H1 (cell line): ENCODE data around the gene TTC28. TPM values are rescaled to one million over a fixed set of nuclear protein-coding genes. Genes with fewer than 3 reads are reported as not detected.

Source experiments
- CTCF ChIA-PET: fragments of 300-600 bp; sonication (Branson Sonifier 250); formaldehyde crosslinking; loops from one replicate; lab custom pipeline; 2021; ENCODE audit not compliant: partially characterized antibody; lab: Charles Lee
- POLR2A ChIA-PET: fragments of 300-600 bp; sonication (Branson Sonifier 250); formaldehyde crosslinking; loops from one replicate; lab custom pipeline; 2021; ENCODE audit warnings: inconsistent platforms; ENCODE audit not compliant: partially characterized antibody; lab: Charles Lee
- DNase-seq, 2 experiments: peaks; one replicate each; pipeline versions ENCODE4 v3.0.0 to v3.0.0-alpha.2; 2010 to 2022; ENCODE audit warnings: low spot score in 2 of 2, low read depth in 1 of 2, mixed read lengths in 1 of 2
- FAIRE-seq: peaks from 2 replicates; lab custom pipeline; 2011; peaks lifted over from hg19 to GRCh38; lab: Jason Lieb, UNC
- H2AFZ ChIP-seq: 2 replicates; pipeline ENCODE4 v1.8.1; 2012; ENCODE audit warnings: low read length, inconsistent platforms
- H2AK5ac ChIP-seq: 2 replicates; pipeline ENCODE4 v1.6.1; 2013; ENCODE audit warnings: low read depth, low read length
- H2BK120ac ChIP-seq: replicated peaks from 2 replicates; pipeline ENCODE3; 2013; ENCODE audit warnings: low read depth, low read length, inconsistent platforms
- H2BK12ac ChIP-seq: 2 replicates; pipeline ENCODE4 v1.6.1; 2013; ENCODE audit warnings: low read depth, low read length
- H2BK15ac ChIP-seq: 2 replicates; pipeline ENCODE4 v1.6.1; 2013; ENCODE audit warnings: low read length
- H2BK20ac ChIP-seq: 2 replicates; pipeline ENCODE4 v1.6.1; 2013; ENCODE audit warnings: low read length
- H2BK5ac ChIP-seq: 2 replicates; pipeline ENCODE4 v1.6.1; 2013; ENCODE audit warnings: low read depth, low read length
- H3K14ac ChIP-seq: 2 replicates; pipeline ENCODE4 v1.6.1; 2013; ENCODE audit warnings: inconsistent platforms; ENCODE audit not compliant: insufficient read length
- H3K18ac ChIP-seq: 2 replicates; pipeline ENCODE4 v1.6.1; 2013; ENCODE audit warnings: low read length; ENCODE audit errors: extremely low read depth
- H3K23ac ChIP-seq: 2 replicates; pipeline ENCODE4 v1.6.1; 2013; ENCODE audit warnings: inconsistent platforms; ENCODE audit not compliant: insufficient read length
- H3K23me2 ChIP-seq: 2 replicates; pipeline ENCODE4 v1.6.1; 2013; ENCODE audit warnings: low read depth, low read length
- H3K27ac ChIP-seq: 2 replicates; pipeline ENCODE4 v1.6.1; 2011; ENCODE audit warnings: low read depth, low read length, inconsistent platforms
- H3K27me3 ChIP-seq, 4 experiments: replicated peaks in 1 of 4; 1 replicate in 1 of 4; 2 replicates in 3 of 4; pipeline versions ENCODE4 v1.6.1 to v1.8.1; 2011 to 2013; ENCODE audit warnings: low read length in 3 of 4, mild to moderate bottlenecking in 3 of 4, inconsistent platforms in 2 of 4, mixed read lengths in 2 of 4, moderate library complexity in 1 of 4; ENCODE audit not compliant: control insufficient read depth in 3 of 4, insufficient read depth in 3 of 4; ENCODE audit errors: extremely low read depth in 1 of 4
- H3K36me3 ChIP-seq, 4 experiments: 2 replicates each; pipeline versions ENCODE4 v1.6.1 to v1.8.1; 2011 to 2013; ENCODE audit warnings: mild to moderate bottlenecking in 4 of 4, low read length in 3 of 4, moderate library complexity in 2 of 4, control low read depth in 1 of 4, inconsistent platforms in 1 of 4; ENCODE audit not compliant: insufficient read depth in 4 of 4, control insufficient read depth in 2 of 4
- H3K4ac ChIP-seq: replicated peaks from 2 replicates; pipeline ENCODE3; 2013; ENCODE audit warnings: low read length, low read depth, mixed read lengths, inconsistent platforms; ENCODE audit not compliant: insufficient read length
- H3K4me1 ChIP-seq, 4 experiments: replicated peaks in 1 of 4; 1 replicate in 1 of 4; 2 replicates in 3 of 4; pipeline versions ENCODE4 v1.6.1 to v1.8.1; 2011 to 2013; ENCODE audit warnings: low read length in 3 of 4, inconsistent platforms in 2 of 4, mixed read lengths in 1 of 4; ENCODE audit not compliant: insufficient read depth in 4 of 4, control insufficient read depth in 3 of 4
- H3K4me2 ChIP-seq, 2 experiments: 2 replicates each; pipeline versions ENCODE4 v1.6.1 to v1.8.1; 2011 to 2013; ENCODE audit warnings: low read depth in 2 of 2, low read length in 2 of 2, control low read depth in 1 of 2, inconsistent platforms in 1 of 2, mild to moderate bottlenecking in 1 of 2; ENCODE audit not compliant: insufficient read depth in 1 of 2
- H3K4me3 ChIP-seq, 4 experiments: fragments of 200-600, 300-600 bp in 1 of 4; sonication (generic), shearing (Covaris generic), sonication (Bioruptor Twin) in 1 of 4; 2 replicates each; pipeline versions ENCODE4 v1.5.1 to v1.8.1; 2011 to 2016; ENCODE audit warnings: low read length in 4 of 4, low read depth in 3 of 4, control low read depth in 2 of 4, inconsistent platforms in 2 of 4, mild to moderate bottlenecking in 2 of 4, mixed read lengths in 1 of 4, moderate library complexity in 1 of 4; ENCODE audit not compliant: insufficient read depth in 2 of 4; ENCODE audit errors: extremely low read depth in 1 of 4
- H3K56ac ChIP-seq: replicated peaks from 2 replicates; pipeline ENCODE3; 2013; ENCODE audit warnings: low read depth, mild to moderate bottlenecking, mixed read lengths, low read length, inconsistent platforms; ENCODE audit not compliant: insufficient read length
- H3K79me1 ChIP-seq: 2 replicates; pipeline ENCODE4 v1.6.1; 2013; ENCODE audit warnings: low read depth, low read length, control low read depth
- H3K79me2 ChIP-seq, 2 experiments: 2 replicates each; pipeline versions ENCODE4 v1.6.1 to v1.8.1; 2012 to 2013; ENCODE audit warnings: low read length in 2 of 2, mild to moderate bottlenecking in 2 of 2, inconsistent platforms in 1 of 2; ENCODE audit not compliant: insufficient read depth in 2 of 2, control insufficient read depth in 1 of 2
- H3K9ac ChIP-seq, 4 experiments: replicated peaks in 1 of 4; 1 replicate in 1 of 4; 2 replicates in 3 of 4; pipeline versions ENCODE4 v1.6.1 to v1.8.1; 2011 to 2013; ENCODE audit warnings: low read depth in 3 of 4, low read length in 3 of 4, control low read depth in 2 of 4, mild to moderate bottlenecking in 2 of 4, moderate library complexity in 2 of 4, inconsistent platforms in 1 of 4; ENCODE audit errors: extremely low read depth in 1 of 4
- H3K9me3 ChIP-seq, 2 experiments: 2 replicates each; pipeline versions ENCODE4 v1.6.1 to v1.8.1; 2012 to 2013; ENCODE audit warnings: mild to moderate bottlenecking in 2 of 2, moderate library complexity in 2 of 2, control low read depth in 1 of 2, inconsistent platforms in 1 of 2, low read depth in 1 of 2, low read length in 1 of 2, mixed read lengths in 1 of 2; ENCODE audit not compliant: insufficient read depth in 2 of 2
- H4K20me1 ChIP-seq, 2 experiments: replicated peaks in 1 of 2; 2 replicates each; pipeline versions ENCODE3 to v1.8.1; 2011 to 2013; ENCODE audit warnings: inconsistent platforms in 2 of 2, low read length in 2 of 2, mild to moderate bottlenecking in 1 of 2; ENCODE audit not compliant: insufficient read depth in 2 of 2, control insufficient read depth in 1 of 2
- H4K5ac ChIP-seq: 2 replicates; pipeline ENCODE4 v1.6.1; 2013; ENCODE audit warnings: low read length, low read depth, mixed read lengths, inconsistent platforms; ENCODE audit not compliant: insufficient read length
- H4K8ac ChIP-seq: 2 replicates; pipeline ENCODE4 v1.8.0; 2013; ENCODE audit warnings: mild to moderate bottlenecking, moderate library complexity, low read length, inconsistent platforms; ENCODE audit not compliant: insufficient read depth; ENCODE audit errors: extremely low read depth
- H4K91ac ChIP-seq: replicated peaks from 2 replicates; pipeline ENCODE3; 2013; ENCODE audit warnings: low read length, mixed read lengths, inconsistent platforms; ENCODE audit not compliant: insufficient read length
- CBX5 ChIP-seq: fragments of 300-800, 300-1000 bp; sonication (generic); IDR thresholded peaks from 2 replicates; pipeline ENCODE4 v1.7.1; 2016; ENCODE audit warnings: antibody characterized with exemption, low read length, low read depth
- CREB1 ChIP-seq: IDR thresholded peaks from 2 replicates; pipeline ENCODE4 v1.6.1; 2012; ENCODE audit warnings: inconsistent platforms
- EGR1 ChIP-seq: IDR thresholded peaks from 2 replicates; pipeline ENCODE4 v1.6.1; 2011; ENCODE audit warnings: low read depth, low read length, borderline replicate concordance
- GTF2F1 ChIP-seq: IDR thresholded peaks from 2 replicates; pipeline ENCODE4 v1.6.1; 2012; ENCODE audit warnings: low read depth, low read length, improper control_type of control experiment, borderline replicate concordance
- KDM4A ChIP-seq: IDR thresholded peaks from one replicate; pipeline ENCODE4 v1.7.1; 2012; ENCODE audit warnings: low read depth, mild to moderate bottlenecking, moderate library complexity, low read length, inconsistent platforms; ENCODE audit not compliant: severe bottlenecking
- MAFK ChIP-seq: IDR thresholded peaks from 2 replicates; pipeline ENCODE4 v1.6.1; 2012; ENCODE audit warnings: low read depth, mild to moderate bottlenecking, improper control_type of control experiment, low read length
- MAX ChIP-seq: IDR thresholded peaks from 2 replicates; pipeline ENCODE4 v1.6.1; 2012; ENCODE audit warnings: inconsistent platforms
- RFX5 ChIP-seq: IDR thresholded peaks from 2 replicates; pipeline ENCODE4 v1.6.1; 2011; ENCODE audit warnings: low read depth, low read length, improper control_type of control experiment, borderline replicate concordance
- SIX5 ChIP-seq: IDR thresholded peaks from 2 replicates; pipeline ENCODE4 v1.6.1; 2011; ENCODE audit warnings: mild to moderate bottlenecking, low read depth, low read length
- SP1 ChIP-seq: IDR thresholded peaks from 2 replicates; pipeline ENCODE4 v1.6.1; 2011; ENCODE audit warnings: low read depth, low read length
- SUZ12 ChIP-seq: fragments of 200-600 bp; sonication (generic); IDR thresholded peaks from 2 replicates; pipeline ENCODE4 v1.6.1; 2012; ENCODE audit warnings: mild to moderate bottlenecking, inconsistent platforms, low read length, moderate library complexity, mixed read lengths
- YY1 ChIP-seq: IDR thresholded peaks from 2 replicates; pipeline ENCODE4 v1.6.1; 2011; ENCODE audit warnings: low read depth, mild to moderate bottlenecking, low read length
- WGBS, 2 experiments: shearing (Covaris generic) in 1 of 2; methylation state at CpG; one replicate each; pipeline versions ENCODE4 v1.1.6 to v1.1.7; 2013 to 2015; ENCODE audit warnings: low lambda C conversion rate in 2 of 2, mixed read lengths in 2 of 2, inconsistent platforms in 1 of 2, low coverage in 1 of 2, missing lambda C conversion rate in 1 of 2; ENCODE audit not compliant: insufficient replicate concordance in 2 of 2, insufficient coverage in 1 of 2, insufficient read length in 1 of 2; ENCODE audit errors: extremely low coverage in 1 of 2, missing lambda C conversion rate in 1 of 2; 5-methylcytosine and 5-hydroxymethylcytosine counted together
- polyA plus RNA-seq, 7 experiments: library from polyadenylated mRNA; depleted of rRNA in 3 of 7; stranded (reverse) in 5 of 7; unstranded in 2 of 7; fragments of >200 nt in 5 of 7; fragments of 200-250 nt in 2 of 7; gene quantifications; 1 replicate in 5 of 7; 2 replicates in 1 of 7; 4 replicates in 1 of 7; pipeline versions ENCODE4 v1.2.1 to v1.2.3, GENCODE V29; 2011 to 2013; ENCODE audit warnings: missing spikeins in 2 of 7, mixed read lengths in 2 of 7
- total RNA-seq: library from RNA; stranded (reverse); fragmentation: NEBNext Ultra II Directional; extraction: Animal tissue kit (Norgen Biotek cat#: 25700); gene quantifications from 2 replicates; pipeline ENCODE4 v1.2.1, GENCODE V29; 2021
- TF ChIP-seq, protein P1 (sequence below): IDR thresholded peaks from 2 replicates; pipeline ENCODE4 v1.6.1; 2011; ENCODE audit warnings: low read depth, mild to moderate bottlenecking, low read length; ENCODE audit not compliant: insufficient read depth

The TTC28 gene
- total and polyA plus RNA-seq, 2 of the 8 experiments (the other 6 are each of a cell fraction or from before 2014, with no cell fraction given), result 2.6 to 12.6 TPM

GRCh38 chr22:28198692-28199091, 480.9 kb downstream of the TTC28 start:
- no peak overlapping the region for H3K4ac ChIP-seq
- H3K4me1 ChIP-seq, result 0 out of 7 replicates have a peak, but pooled peaks cover 0 to under 1% (median 0%) of the 10 kb centered on the region in 4 experiments
- ChIA-PET CTCF (no interaction called here), POLR2A (no interaction called here)
- H3K27ac ChIP-seq, result no peak overlapping the region
- no peak overlapping the region for H3K56ac ChIP-seq
- FAIRE-seq (no peak), DNase-seq (no peak)
- H2BK20ac ChIP-seq, result no peak overlapping the region
- no peaks in the 10 kb centered on the region for H4K20me1 ChIP-seq
- no peak overlapping the region for H4K5ac ChIP-seq
- H3K79me1 ChIP-seq, result no peaks in the 10 kb centered on the region
- H3K4me2 ChIP-seq, result no peak overlapping the region
- no peak overlapping the region for H3K23ac ChIP-seq
- H3K4me3 ChIP-seq, result no peak overlapping the region
- no peak overlapping the region for H2BK15ac ChIP-seq
- H2AFZ ChIP-seq, result no peak overlapping the region
- no peak overlapping the region for H4K91ac ChIP-seq
- no peak overlapping the region for H3K18ac ChIP-seq
- H3K23me2 ChIP-seq, result no peaks in the 10 kb centered on the region
- H3K27me3 ChIP-seq, result no peaks in the 10 kb centered on the region
- no peak overlapping the region for H3K9ac ChIP-seq
- H2BK12ac ChIP-seq, result no peak overlapping the region
- H2BK5ac ChIP-seq, result no peak overlapping the region
- H4K8ac ChIP-seq, result no peak overlapping the region
- no peaks in the 10 kb centered on the region for H3K36me3 ChIP-seq
- WGBS, 2 experiments, result 92% methylated on average over 2 of the region's 2 CpGs; no CpG with 5 or more reads in 1 of the 2 experiments
- no peak overlapping the region for H2AK5ac ChIP-seq
- no peaks in the 10 kb centered on the region for H3K9me3 ChIP-seq
- H2BK120ac ChIP-seq, result no peak overlapping the region
- H3K14ac ChIP-seq, result no peak overlapping the region
- H3K79me2 ChIP-seq, result no peaks in the 10 kb centered on the region
- TF ChIP-seq GTF2F1 (no peak), MAFK (no peak), EGR1 (no peak), SIX5 (no peak), KDM4A (no peak), RFX5 (no peak), CREB1 (no peak), SUZ12 (no peak), SP1 (no peak), CBX5 (no peak), YY1 (no peak), MAX (no peak)
- TF ChIP-seq, protein P1, sequence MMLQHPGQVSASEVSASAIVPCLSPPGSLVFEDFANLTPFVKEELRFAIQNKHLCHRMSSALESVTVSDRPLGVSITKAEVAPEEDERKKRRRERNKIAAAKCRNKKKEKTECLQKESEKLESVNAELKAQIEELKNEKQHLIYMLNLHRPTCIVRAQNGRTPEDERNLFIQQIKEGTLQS, result no peak
